Esophagus muscularis mucosa (tissue), 4 donors: ENCODE data around the gene LCE1B.

Source experiments
- CTCF ChIP-seq, 3 experiments: fragments of 200-600 bp in 2 of 3; fragments of 450-650 bp in 1 of 3; sonication (generic) in 2 of 3; IDR thresholded peaks; one replicate each; pipeline ENCODE4 v1.5.1; 2017 to 2019; ENCODE audit warnings: antibody characterized with exemption in 3 of 3, mild to moderate bottlenecking in 2 of 3, moderate library complexity in 1 of 3
- EP300 ChIP-seq: sonication (generic); formaldehyde crosslinking; IDR thresholded peaks from one replicate; pipeline ENCODE4 v1.6.1; 2017; ENCODE audit warnings: antibody characterized with exemption
- POLR2A ChIP-seq: fragments of 450-650 bp; IDR thresholded peaks from one replicate; pipeline ENCODE4 v1.6.1; 2017; ENCODE audit warnings: antibody characterized with exemption, moderate library complexity, mild to moderate bottlenecking, low read depth
- POLR2AphosphoS5 ChIP-seq, 2 donors: sonication (generic); formaldehyde crosslinking; IDR thresholded peaks; one replicate each; pipeline ENCODE4 v1.6.1; 2017; ENCODE audit warnings: antibody characterized with exemption in 2 of 2

GRCh38 chr1:152827173-152827572, 15.4 kb downstream of the LCE1B start, which contains the start of gene LCE1A:
- TF ChIP-seq CTCF (IDR thresholded peaks at IDR 0.05) (no peak), POLR2A (no peak), POLR2AphosphoS5 (IDR thresholded peaks at IDR 0.05) (no peak), EP300 (no peak)
